PC-9 (cell line): ENCODE measurements around the gene SAMD9L.

Experiments used
- CTCF ChIP-seq: fragments of 200-600 bp; sonication (generic); conservative IDR thresholded peaks from 2 replicates; pipeline ENCODE4 v1.6.1; 2017; ENCODE audit warnings: mixed run types, antibody characterized with exemption, mild to moderate bottlenecking, moderate library complexity
- EZH2 ChIP-seq: fragments of 200-600 bp; sonication (generic); IDR thresholded peaks from 2 replicates; pipeline ENCODE4 v1.8.0; 2017; ENCODE audit warnings: antibody characterized with exemption, low read depth

GRCh38 chr7:93160410-93160809, 12.2 kb upstream of the SAMD9L start:
- TF ChIP-seq CTCF (no peak), EZH2 (no peak)
